RWPE1 (cell line): ENCODE results near the gene RAE1.
A peak's percentile ranks its signal among the peaks of the same experiment; 100 is the strongest.

Experiments
- CTCF ChIA-PET: fragments of 350-600 bp; sonication (Branson Sonifier 250); formaldehyde crosslinking; extraction: SDS; loops from one replicate; lab custom pipeline; 2021; lab: Yijun Ruan, JAX
- POLR2A ChIA-PET: fragments of 400-600 bp; formaldehyde crosslinking; extraction: SDS; loops from one replicate; lab custom pipeline; 2020; ENCODE audit warnings: antibody characterized with exemption; ENCODE audit not compliant: low non-redundant PET; lab: Yijun Ruan, JAX
- DNase-seq: peaks from one replicate; pipeline ENCODE4 v3.0.0; 2012; ENCODE audit warnings: low spot score
- H3K27ac ChIP-seq: fragments of 450-650 bp; 2 replicates; pipeline ENCODE4 v1.5.1; 2017
- TF ChIP-seq, protein P1 (sequence below): fragments of 450-650 bp; conservative IDR thresholded peaks from 2 replicates; pipeline ENCODE4 v1.5.1; 2017; ENCODE audit warnings: low read depth, mild to moderate bottlenecking

RAE1 gene

DNA sequence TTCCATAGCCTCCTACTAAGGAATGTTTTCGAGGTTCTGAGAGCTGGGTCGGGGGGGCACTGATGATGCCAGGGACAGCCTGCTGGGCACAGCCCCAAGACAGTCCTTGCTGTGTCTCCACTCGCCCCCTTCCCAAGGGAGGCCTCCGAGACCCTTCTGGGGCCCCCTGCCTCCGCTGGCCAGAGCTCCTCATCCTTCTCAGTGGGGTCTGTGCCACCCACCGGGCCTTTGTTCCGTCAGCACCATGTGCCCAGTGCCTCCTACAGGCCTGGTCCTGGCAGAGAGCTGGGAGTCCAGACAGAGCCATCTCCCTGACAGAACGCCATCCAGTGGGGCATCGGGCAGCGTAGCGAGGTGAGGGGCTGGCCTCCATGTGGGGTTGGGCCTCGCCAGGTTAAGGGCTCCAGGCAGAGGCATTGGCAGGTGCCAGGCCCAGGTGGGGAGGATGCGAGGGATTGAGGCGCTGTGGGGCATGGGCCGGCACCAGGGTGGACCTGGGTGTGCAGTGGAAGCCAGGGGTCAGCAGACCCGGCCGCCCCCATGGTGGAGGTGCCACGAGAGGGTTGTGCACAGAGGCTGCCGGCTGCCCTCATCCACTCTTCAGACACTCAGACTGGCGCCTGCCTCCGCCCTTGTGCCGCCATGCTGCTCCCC lies 53.5 kb downstream of the RAE1 start:
- no peak for DNase-seq
- CTCF ChIA-PET = interaction anchor here (0.5 to 0.6 kb wide), 2 partner anchors 109 to 131 kb away, joined by 3 read pairs; no protein-coding TSS in a partner anchor
- TF ChIP-seq, protein P1, sequence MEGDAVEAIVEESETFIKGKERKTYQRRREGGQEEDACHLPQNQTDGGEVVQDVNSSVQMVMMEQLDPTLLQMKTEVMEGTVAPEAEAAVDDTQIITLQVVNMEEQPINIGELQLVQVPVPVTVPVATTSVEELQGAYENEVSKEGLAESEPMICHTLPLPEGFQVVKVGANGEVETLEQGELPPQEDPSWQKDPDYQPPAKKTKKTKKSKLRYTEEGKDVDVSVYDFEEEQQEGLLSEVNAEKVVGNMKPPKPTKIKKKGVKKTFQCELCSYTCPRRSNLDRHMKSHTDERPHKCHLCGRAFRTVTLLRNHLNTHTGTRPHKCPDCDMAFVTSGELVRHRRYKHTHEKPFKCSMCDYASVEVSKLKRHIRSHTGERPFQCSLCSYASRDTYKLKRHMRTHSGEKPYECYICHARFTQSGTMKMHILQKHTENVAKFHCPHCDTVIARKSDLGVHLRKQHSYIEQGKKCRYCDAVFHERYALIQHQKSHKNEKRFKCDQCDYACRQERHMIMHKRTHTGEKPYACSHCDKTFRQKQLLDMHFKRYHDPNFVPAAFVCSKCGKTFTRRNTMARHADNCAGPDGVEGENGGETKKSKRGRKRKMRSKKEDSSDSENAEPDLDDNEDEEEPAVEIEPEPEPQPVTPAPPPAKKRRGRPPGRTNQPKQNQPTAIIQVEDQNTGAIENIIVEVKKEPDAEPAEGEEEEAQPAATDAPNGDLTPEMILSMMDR = no peak
- no peak overlapping the region for H3K27ac ChIP-seq
- POLR2A ChIA-PET = no interaction called here

DNA sequence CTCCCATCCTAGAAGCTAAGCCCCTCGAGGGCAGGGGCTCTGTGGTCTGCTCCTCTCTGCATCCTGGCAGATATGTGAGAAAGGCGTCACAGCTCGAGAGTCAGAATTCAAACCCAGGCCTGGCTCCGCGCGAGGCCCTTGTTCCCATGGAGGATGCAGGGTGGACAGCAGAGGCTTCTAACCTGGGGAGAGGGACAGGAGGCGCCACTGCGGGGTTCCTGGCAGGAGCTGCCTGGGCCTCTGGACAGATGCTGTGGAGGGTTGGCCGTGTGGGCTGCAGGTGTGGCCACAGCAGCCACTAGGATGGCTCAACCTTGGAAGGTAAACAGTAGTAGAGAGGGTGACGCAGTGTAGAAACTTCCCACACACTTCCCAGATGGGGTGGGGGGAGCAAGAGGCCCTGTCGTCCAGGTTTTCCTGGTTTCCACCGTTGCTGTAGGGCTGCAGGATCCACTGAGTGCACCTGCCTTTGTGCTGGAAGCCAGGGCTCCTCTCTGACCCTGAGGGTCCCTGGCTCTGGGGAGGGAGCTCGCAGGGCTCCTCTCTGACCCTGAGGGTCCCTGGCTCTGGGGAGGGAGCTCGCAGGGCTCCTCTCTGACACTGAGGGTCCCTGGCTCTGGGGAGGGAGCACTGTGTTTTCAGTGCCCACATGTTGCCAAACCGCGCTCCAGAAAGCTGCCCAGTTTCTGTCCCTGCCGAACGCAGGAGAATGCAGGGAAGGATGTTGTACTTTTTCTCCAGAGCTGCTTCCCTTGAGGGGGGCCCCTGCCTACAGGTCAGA lies 54.4 kb downstream of the RAE1 start:
- DNase-seq = no peak
- no peak overlapping the region for H3K27ac ChIP-seq
- TF ChIP-seq, protein P1 = no peak
- POLR2A ChIA-PET = no interaction called here
- CTCF ChIA-PET = interaction anchor here (0.6 kb wide), 1 partner anchor 828 kb away, joined by 4 read pairs; no protein-coding TSS in a partner anchor

DNA sequence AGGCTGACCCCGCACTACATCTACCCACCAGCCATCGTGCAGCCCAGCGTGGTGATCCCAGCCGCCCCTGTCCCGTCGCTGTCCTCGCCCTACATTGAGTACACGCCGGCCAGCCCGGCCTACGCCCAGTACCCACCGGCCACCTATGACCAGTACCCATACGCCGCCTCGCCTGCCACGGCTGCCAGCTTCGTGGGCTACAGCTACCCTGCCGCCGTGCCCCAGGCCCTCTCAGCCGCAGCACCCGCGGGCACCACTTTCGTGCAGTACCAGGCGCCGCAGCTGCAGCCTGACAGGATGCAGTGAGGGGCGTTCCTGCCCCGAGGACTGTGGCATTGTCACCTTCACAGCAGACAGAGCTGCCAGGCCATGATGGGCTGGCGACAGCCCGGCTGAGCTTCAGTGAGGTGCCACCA lies 56.5 kb downstream of the RAE1 start:
- peak overlapping the region; percentile 3; the same call in 1 of the 2 replicates for H3K27ac ChIP-seq
- DNase-seq = no peak
- TF ChIP-seq, protein P1 = no peak
- ChIA-PET POLR2A (no interaction called here), CTCF (no interaction called here)

DNA sequence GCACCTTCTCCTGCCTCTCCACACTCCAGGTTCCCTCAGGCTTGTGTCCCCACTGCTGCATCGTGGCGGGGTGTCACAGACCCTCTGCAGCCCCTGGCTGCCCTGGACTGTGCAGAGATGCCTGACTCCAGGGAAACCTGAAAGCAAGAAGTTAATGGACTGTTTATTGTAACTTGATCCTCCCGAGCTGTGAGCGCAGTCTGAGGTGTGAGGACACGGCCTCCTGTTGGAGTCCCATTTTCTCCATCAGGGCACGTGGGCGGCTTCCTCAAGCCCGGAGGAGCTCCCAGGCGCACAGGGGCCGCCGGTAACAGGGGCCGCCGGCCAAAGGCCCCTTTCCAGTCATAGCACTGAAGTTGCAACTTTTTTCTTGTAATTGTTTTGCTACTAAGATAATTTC lies 57.1 kb downstream of the RAE1 start:
- POLR2A ChIA-PET = no interaction called here
- peak overlapping the region; percentile 3; the same call in 1 of the 2 replicates for H3K27ac ChIP-seq
- CTCF ChIA-PET = interaction anchor here (0.7 kb wide), 1 partner anchor 281 kb away, joined by 4 read pairs; no protein-coding TSS in a partner anchor
- DNase-seq = no peak
- TF ChIP-seq, protein P1 = no peak

DNA sequence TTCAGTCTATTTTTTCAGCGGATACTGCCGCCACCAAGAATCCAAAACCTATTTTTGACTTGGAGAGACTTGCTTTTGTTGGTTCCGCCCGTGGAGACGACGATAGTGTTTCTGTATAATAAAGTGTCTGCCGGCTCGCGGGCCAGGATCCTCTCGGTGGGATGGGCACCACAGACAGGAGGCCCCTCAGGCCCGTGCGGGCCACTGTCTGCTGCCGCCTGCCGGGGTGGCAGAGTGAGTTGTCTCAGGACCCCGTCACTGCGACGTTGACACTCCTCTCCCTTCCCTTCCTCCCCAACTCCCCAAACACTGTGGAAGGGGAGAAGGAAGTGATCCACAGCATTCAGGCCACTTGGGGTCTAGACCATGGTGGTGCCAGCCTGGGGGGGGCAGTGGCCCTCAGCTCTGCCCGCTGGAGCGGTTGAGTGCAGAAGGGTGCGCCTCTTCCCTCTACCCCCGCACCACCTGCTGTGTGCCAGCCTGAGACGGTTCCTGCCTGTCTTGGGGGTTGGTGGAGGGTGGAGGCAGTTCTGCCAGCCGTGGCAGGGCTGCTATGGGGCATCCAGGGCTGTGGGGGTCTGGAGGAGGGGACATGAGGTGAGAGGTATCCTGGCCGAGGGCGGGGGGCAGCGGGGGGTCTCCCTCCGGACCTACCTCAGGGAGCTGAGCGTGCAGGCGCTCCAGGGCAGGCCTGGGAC lies 57.6 kb downstream of the RAE1 start:
- TF ChIP-seq, protein P1 = no peak
- POLR2A ChIA-PET = no interaction called here
- DNase-seq = no peak
- H3K27ac ChIP-seq = no peak overlapping the region
- CTCF ChIA-PET = interaction anchor here (0.7 kb wide), 2 partner anchors 14 to 282 kb away, joined by 4 to 5 read pairs; no protein-coding TSS in a partner anchor

DNA sequence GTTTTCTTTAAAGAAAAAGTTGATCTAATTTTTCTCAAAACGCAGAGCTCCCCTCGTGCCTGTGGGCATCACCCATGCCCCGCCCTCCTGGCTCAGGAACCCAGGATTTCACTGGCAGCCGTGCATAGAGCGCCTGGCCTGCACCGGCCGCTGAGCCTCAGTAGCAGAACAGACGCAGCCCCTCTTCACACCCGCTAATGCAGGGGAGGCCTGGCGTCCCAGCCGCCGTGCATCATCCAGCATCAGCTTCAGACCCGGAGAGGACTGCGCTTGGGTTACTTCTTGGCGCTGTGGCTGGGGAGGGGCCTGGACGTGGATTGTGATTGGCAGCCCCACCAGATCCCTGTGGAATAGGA lies 58.2 kb downstream of the RAE1 start:
- no peak for DNase-seq
- POLR2A ChIA-PET = no interaction called here
- CTCF ChIA-PET = interaction anchor here (0.7 kb wide), 1 partner anchor 14 kb away, joined by 5 read pairs; no protein-coding TSS in a partner anchor
- no peak overlapping the region for H3K27ac ChIP-seq
- TF ChIP-seq, protein P1 = no peak
